ENCODE data around the gene CR2. TPM values are rescaled to one million over a fixed set of nuclear protein-coding genes. Genes with fewer than 3 reads are reported as not detected.
"Not testable (repeated sequence)": the region's sequence is repeated elsewhere in the genome, so short reads cannot be mapped to it uniquely, and the experiment has no call there.

Gene CR2
- total RNA-seq, 1 donor from 2014 or later, result 0.81 TPM

GRCh38 chr1:207518608-207519236 lies 64.6 kb downstream of the CR2 start:
- no peak for TF ChIP-seq CTCF (conservative IDR thresholded peaks at IDR 0.05; ENCODE audit: low read depth, low read length)
- DNase-seq (ENCODE audit: low read depth), result no peak
- H3K4me3 ChIP-seq (ENCODE audit: low read depth, low read length), result no peak overlapping the region

- TF ChIP-seq CTCF (conservative IDR thresholded peaks at IDR 0.05; ENCODE audit: low read depth, low read length), result no peak
- DNase-seq (ENCODE audit: low read depth), result no peak
- no peak overlapping the region for H3K4me3 ChIP-seq (ENCODE audit: low read depth, low read length)
These were observed 65.6 kb downstream of the CR2 start for GRCh38 chr1:207519505-207520399.

GRCh38 chr1:207520400-207521345 lies 66.5 kb downstream of the CR2 start:
- not testable (repeated sequence) for DNase-seq (ENCODE audit: low read depth); H3K4me3 ChIP-seq (ENCODE audit: low read depth, low read length)

- not testable (repeated sequence) for H3K4me3 ChIP-seq (ENCODE audit: low read depth, low read length); DNase-seq (ENCODE audit: low read depth)
These were observed 71.1 kb downstream of the CR2 start for GRCh38 chr1:207525239-207525638.

GRCh38 chr1:207528401-207528800 lies 74.3 kb downstream of the CR2 start:
- H3K4me3 ChIP-seq (ENCODE audit: low read depth, low read length); DNase-seq (ENCODE audit: low read depth): not testable (repeated sequence)

GRCh38 chr1:207536263-207536662 lies 82.1 kb downstream of the CR2 start:
- H3K4me3 ChIP-seq (ENCODE audit: low read depth, low read length); DNase-seq (ENCODE audit: low read depth): not testable (repeated sequence)

Other genes starting within 250 kb of the CR2 start
- 18.4 and 28.6 TPM in 2 replicates for gene CD55, start 132.7 kb upstream of the CR2 start, total RNA-seq
- gene CR1, start 41.8 kb downstream of the CR2 start, total RNA-seq, result not detected in 2 replicates
- gene CR1L, start 190.8 kb downstream of the CR2 start, total RNA-seq, result not detected in 2 replicates

Measured in epithelial cell of proximal tubule (primary cell).